Mucosa of descending colon (tissue), 3 donors: ENCODE measurements around the gene HSD11B1L. TPM values are rescaled to one million over a fixed set of nuclear protein-coding genes. Genes with fewer than 3 reads are reported as not detected.

ENCODE experiments used
- ATAC-seq: fragments of 200-7000 bp; cut with Tn5 transposase; one replicate; pipeline ENCODE4 v1.9.1; 2020; ENCODE audit warnings: mild to moderate bottlenecking, moderate library complexity
- DNase-seq, 3 donors: peaks; one replicate each; pipeline ENCODE4 v3.0.0-alpha.2; 2020
- H3K36me3 ChIP-seq: fragments of 200-600 bp; one replicate; pipeline ENCODE4 v1.8.0; 2021; ENCODE audit warnings: low read depth, mild to moderate bottlenecking
- H3K4me1 ChIP-seq: fragments of 200-600 bp; one replicate; pipeline ENCODE4 v1.8.0; 2021; ENCODE audit warnings: low read depth, mild to moderate bottlenecking
- H3K4me3 ChIP-seq: fragments of 200-600 bp; one replicate; pipeline ENCODE4 v1.8.0; 2021; ENCODE audit warnings: mild to moderate bottlenecking
- H3K9me3 ChIP-seq: fragments of 200-600 bp; one replicate; pipeline ENCODE4 v1.8.0; 2021; ENCODE audit warnings: mild to moderate bottlenecking
- intact Hi-C, 2 donors: fragments of 100-400 bp; cut with DNase I in 1 of 2; cut with micrococcal nuclease in 1 of 2; formaldehyde crosslinking; loops; one replicate each; pipeline versions ENCODE4 v1.11.0 to v1.11.1; 2022; cut with DNase I, micrococcal nuclease
- total RNA-seq, 3 donors: library from RNA; stranded (reverse); fragmentation: NEBNext Ultra II Directional in 2 of 3; extraction: Animal tissue kit (Norgen Biotek cat#: 25700) in 2 of 3; gene quantifications; one replicate each; pipeline versions ENCODE4 v1.2.1 to v1.2.4, GENCODE V29; 2021 to 2023
- TF ChIP-seq, protein P1 (sequence below): fragments of 200-600 bp; IDR thresholded peaks from one replicate; pipeline ENCODE4 v1.8.0; 2022; ENCODE audit warnings: antibody characterized with exemption, mild to moderate bottlenecking
- donor health status: DM: no; HTN: no; CAD: no; lungs with moderate emphysema.
- donor health status: DM: no; HTN: no; CAD: no.
- donor health status: DM: no; HTN: yes; CAD: no.

Gene HSD11B1L
- total RNA-seq, 3 donors from 2014 or later = 2.3 to 8.2 (median 3.3) TPM

DNA sequence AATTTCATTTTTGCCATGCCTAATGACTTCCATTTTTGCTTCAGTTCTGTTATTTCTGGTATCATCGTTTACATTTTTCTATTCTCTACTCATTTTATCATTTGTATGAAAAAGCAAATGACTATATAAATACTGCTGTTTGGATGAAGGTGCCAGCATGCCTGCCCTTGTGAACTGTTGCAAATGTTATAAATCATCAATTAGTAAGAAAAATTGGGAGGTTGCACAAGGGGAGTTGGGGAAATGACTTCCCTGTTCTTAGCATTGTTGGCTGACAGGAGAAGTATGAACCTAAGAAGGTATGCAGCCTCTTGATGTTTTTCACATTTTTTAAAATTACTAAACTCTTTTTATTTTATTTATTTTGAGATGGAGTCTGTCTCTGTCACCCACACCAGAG lies 42.9 kb upstream of the HSD11B1L start:
- intact Hi-C loops = no loop called here
- DNase-seq (no peak), ATAC-seq (no peak)
- TF ChIP-seq, protein P1, sequence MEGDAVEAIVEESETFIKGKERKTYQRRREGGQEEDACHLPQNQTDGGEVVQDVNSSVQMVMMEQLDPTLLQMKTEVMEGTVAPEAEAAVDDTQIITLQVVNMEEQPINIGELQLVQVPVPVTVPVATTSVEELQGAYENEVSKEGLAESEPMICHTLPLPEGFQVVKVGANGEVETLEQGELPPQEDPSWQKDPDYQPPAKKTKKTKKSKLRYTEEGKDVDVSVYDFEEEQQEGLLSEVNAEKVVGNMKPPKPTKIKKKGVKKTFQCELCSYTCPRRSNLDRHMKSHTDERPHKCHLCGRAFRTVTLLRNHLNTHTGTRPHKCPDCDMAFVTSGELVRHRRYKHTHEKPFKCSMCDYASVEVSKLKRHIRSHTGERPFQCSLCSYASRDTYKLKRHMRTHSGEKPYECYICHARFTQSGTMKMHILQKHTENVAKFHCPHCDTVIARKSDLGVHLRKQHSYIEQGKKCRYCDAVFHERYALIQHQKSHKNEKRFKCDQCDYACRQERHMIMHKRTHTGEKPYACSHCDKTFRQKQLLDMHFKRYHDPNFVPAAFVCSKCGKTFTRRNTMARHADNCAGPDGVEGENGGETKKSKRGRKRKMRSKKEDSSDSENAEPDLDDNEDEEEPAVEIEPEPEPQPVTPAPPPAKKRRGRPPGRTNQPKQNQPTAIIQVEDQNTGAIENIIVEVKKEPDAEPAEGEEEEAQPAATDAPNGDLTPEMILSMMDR = no peak
- H3K36me3 ChIP-seq = peaks cover 3% of the 10 kb centered on the region
- no peak overlapping the region for H3K4me3 ChIP-seq
- peaks cover 4% of the 10 kb centered on the region for H3K4me1 ChIP-seq
- no peaks in the 10 kb centered on the region for H3K9me3 ChIP-seq

DNA sequence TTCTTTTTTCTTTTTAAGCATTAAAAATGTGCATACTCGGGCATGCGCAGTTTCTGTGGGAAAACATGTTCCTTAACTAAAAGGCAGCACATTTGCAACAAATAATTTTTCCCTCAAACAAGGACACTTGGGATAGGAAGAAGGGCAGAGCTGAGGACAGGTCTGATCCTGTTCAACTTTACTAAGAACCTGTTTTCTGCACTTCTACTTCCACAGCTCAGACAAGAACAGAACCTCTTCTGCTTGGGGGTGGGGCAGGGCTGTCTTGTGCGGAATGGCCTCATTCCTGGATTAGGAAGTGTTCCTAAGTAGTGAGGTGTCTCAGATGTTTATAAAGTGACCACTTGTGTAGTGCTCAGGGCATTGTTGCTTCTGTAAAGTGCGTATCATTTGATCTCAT lies 39.7 kb upstream of the HSD11B1L start:
- Histone ChIP-seq H3K36me3 (peaks cover 6% of the 10 kb centered on the region), H3K4me3 (no peak overlapping the region), H3K4me1 (no peaks in the 10 kb centered on the region), H3K9me3 (no peaks in the 10 kb centered on the region)
- intact Hi-C loops = no loop called here
- no peak for ATAC-seq
- TF ChIP-seq, protein P1 = no peak
- no peak for DNase-seq

DNA sequence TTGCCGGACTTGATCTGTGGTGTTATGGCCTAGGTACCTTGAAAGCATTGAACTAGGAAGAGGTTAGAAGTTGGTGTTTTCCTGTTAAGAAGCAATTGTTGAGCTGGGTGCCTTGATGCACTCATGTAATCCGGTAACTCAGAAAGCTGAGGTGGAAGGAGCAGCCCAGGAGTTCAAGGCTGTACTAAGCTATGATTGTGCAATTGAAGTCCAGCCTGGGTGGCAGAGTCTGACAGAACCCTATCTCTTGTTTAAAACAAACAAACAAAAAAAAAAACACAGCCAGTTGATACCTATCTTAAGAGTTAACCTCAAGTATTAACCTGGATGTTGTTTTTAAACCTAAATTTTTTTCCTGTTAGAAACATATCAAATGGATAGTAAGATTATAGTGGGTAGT lies 38.6 kb upstream of the HSD11B1L start:
- DNase-seq (no peak), ATAC-seq (no peak)
- TF ChIP-seq, protein P1 = no peak
- Histone ChIP-seq H3K4me3 (no peak overlapping the region), H3K9me3 (no peaks in the 10 kb centered on the region), H3K4me1 (no peaks in the 10 kb centered on the region), H3K36me3 (peaks cover 11% of the 10 kb centered on the region)
- intact Hi-C loops = no loop called here

DNA sequence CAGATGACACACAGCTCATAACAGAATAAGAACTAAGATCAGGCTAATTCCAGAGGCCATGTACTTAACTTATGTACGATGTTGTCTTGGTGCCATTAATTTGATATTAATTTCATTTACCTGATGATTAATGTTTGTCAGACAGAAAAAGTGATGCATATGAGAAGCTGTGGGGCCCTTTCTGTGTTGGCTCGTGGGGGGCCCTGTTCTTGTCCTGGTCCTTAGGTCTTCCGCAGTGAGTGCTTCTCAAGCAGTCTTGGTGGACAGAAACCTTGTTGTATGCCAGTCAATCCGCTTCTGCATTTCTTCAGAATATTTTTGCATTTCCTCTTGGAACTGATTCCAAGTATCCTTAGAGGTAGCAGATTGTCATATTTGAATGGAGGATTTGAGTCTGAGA lies 37.8 kb upstream of the HSD11B1L start:
- intact Hi-C loops = no loop called here
- peaks cover 11% of the 10 kb centered on the region for H3K36me3 ChIP-seq
- DNase-seq (no peak), ATAC-seq (no peak)
- TF ChIP-seq, protein P1 = no peak
- no peaks in the 10 kb centered on the region for H3K9me3 ChIP-seq
- H3K4me3 ChIP-seq = no peak overlapping the region
- no peaks in the 10 kb centered on the region for H3K4me1 ChIP-seq

DNA sequence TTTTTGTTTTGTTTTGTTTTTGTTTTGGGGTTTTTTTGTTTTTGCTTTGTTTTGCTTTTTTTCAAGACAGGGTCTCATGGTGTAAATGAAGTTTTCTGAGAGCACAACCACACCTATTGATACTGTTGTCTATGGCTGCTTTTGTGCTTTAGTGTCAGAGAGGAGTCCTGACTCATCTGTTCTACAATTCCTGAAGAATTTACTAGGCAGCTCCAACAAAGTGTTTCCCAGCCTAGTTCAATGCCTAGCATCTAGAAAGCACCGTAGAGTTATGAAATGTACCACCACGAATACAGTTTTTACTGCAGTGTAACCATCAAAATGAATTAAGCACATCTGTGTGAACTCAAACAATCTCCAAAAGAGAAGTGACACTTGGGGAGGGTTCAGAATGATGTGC lies 36.8 kb upstream of the HSD11B1L start:
- DNase-seq (no peak), ATAC-seq (no peak)
- H3K9me3 ChIP-seq = no peaks in the 10 kb centered on the region
- H3K4me1 ChIP-seq = no peaks in the 10 kb centered on the region
- peaks cover 11% of the 10 kb centered on the region for H3K36me3 ChIP-seq
- TF ChIP-seq, protein P1 = no peak
- intact Hi-C loops = no loop called here
- H3K4me3 ChIP-seq = no peak overlapping the region

DNA sequence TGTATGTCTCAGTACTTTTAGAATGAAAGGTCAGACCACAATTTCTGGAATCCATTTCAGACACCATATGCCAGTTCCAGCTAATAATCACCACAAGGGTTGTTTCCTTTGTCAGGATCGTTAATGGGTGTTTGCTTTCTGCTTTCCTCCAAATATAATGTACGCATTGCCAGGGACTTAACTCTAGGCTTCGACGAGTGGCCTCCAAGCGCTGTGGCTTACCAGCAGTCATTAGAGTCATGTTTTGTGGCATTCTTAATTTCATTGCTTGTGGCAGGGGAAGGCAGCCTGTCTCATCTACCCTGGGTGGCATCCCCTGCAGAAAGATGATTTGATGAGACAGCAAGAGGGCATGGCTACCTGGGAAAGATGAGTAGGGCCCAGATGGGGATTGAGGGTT lies 35.4 kb upstream of the HSD11B1L start:
- intact Hi-C loops = no loop called here
- DNase-seq (no peak), ATAC-seq (no peak)
- Histone ChIP-seq H3K36me3 (peaks cover 15% of the 10 kb centered on the region), H3K4me3 (no peak overlapping the region), H3K9me3 (no peaks in the 10 kb centered on the region), H3K4me1 (no peaks in the 10 kb centered on the region)
- TF ChIP-seq, protein P1 = no peak
